Osteoblast (primary cell): ENCODE measurements around the gene DYSF. TPM values are rescaled to one million over a fixed set of nuclear protein-coding genes. Genes with fewer than 3 reads are reported as not detected.

Experiments used
- DNase-seq: peaks from one replicate; pipeline ENCODE4 v3.0.0; 2011; ENCODE audit warnings: low spot score, mixed read lengths; ENCODE audit not compliant: insufficient read length; ENCODE audit errors: missing footprints
- H2AFZ ChIP-seq: 2 replicates; pipeline ENCODE4 v1.6.0; 2011; ENCODE audit warnings: mild to moderate bottlenecking, low read length
- H3K27ac ChIP-seq: 2 replicates; pipeline ENCODE4 v1.5.1; 2011; ENCODE audit warnings: mild to moderate bottlenecking, low read depth, low read length, moderate library complexity
- H3K27me3 ChIP-seq: 2 replicates; pipeline ENCODE4 v1.6.0; 2012; ENCODE audit warnings: mild to moderate bottlenecking, control low read depth, inconsistent platforms, low read length, moderate library complexity; ENCODE audit not compliant: insufficient read depth
- H3K36me3 ChIP-seq: 2 replicates; pipeline ENCODE4 v1.5.1; 2011; ENCODE audit warnings: mild to moderate bottlenecking, low read length, control low read depth, moderate library complexity; ENCODE audit not compliant: insufficient read depth
- H3K4me1 ChIP-seq: 2 replicates; pipeline ENCODE4 v1.5.1; 2011; ENCODE audit warnings: mild to moderate bottlenecking, low read length, control low read depth, moderate library complexity; ENCODE audit not compliant: insufficient read depth
- H3K4me2 ChIP-seq: 2 replicates; pipeline ENCODE4 v1.6.0; 2011; ENCODE audit warnings: mild to moderate bottlenecking, low read length; ENCODE audit not compliant: insufficient read depth
- H3K4me3 ChIP-seq: fragments of 200-600 bp; sonication (generic); 3 replicates; pipeline ENCODE4 v1.5.1; 2012; ENCODE audit warnings: mild to moderate bottlenecking, low read length, inconsistent platforms; ENCODE audit not compliant: insufficient read depth
- H3K79me2 ChIP-seq: 2 replicates; pipeline ENCODE4 v1.6.0; 2012; ENCODE audit warnings: mild to moderate bottlenecking, low read length, control low read depth, inconsistent platforms; ENCODE audit not compliant: insufficient read depth
- H3K9me3 ChIP-seq: 2 replicates; pipeline ENCODE4 v1.5.1; 2011; ENCODE audit warnings: low read depth, low read length, control low read depth
- H4K20me1 ChIP-seq: 2 replicates; pipeline ENCODE4 v1.6.0; 2012; ENCODE audit warnings: mild to moderate bottlenecking, low read length, control low read depth; ENCODE audit not compliant: insufficient read depth
- total RNA-seq: library from RNA; depleted of rRNA; stranded (reverse); fragments of >200 nt; gene quantifications from 2 replicates; pipeline ENCODE4 v1.2.3, GENCODE V29; 2012
- TF ChIP-seq, protein P1 (sequence below): IDR thresholded peaks from 2 replicates; pipeline ENCODE4 v1.5.1; 2011; ENCODE audit warnings: mild to moderate bottlenecking, low read depth, low read length, moderate library complexity; ENCODE audit errors: extremely low read depth

Gene DYSF
- total RNA-seq, 1 donor: 4.3 TPM

DNA sequence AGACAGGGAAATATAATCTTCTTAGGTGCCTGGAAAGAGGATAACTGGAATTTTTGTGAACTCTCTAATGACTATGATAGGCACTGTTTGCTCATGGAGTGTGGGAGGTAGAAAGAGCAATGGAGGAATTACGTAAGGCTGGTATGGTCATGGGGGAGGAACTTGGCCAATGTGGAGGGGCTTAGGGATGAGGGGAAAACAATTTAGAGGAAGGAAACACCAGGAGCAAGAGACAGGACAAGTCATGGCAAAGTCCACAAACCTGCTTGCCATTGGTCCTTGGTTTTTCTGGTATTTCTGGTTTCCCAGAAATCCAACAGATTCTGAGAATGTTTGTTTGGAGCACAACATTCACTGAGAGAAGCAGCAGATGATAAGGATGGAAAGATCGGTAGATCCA, 274.2 kb downstream of the DYSF start:
- DNase-seq: no peak
- Histone ChIP-seq H3K27ac (no peak overlapping the region), H3K27me3 (peaks cover 27% of the 10 kb centered on the region), H3K4me3 (no peak overlapping the region), H3K79me2 (no peaks in the 10 kb centered on the region), H2AFZ (no peak overlapping the region), H3K4me1 (peaks cover 7% of the 10 kb centered on the region), H3K4me2 (no peak overlapping the region), H3K36me3 (no peaks in the 10 kb centered on the region), H4K20me1 (no peaks in the 10 kb centered on the region), H3K9me3 (peaks cover 4% of the 10 kb centered on the region)
- TF ChIP-seq, protein P1, sequence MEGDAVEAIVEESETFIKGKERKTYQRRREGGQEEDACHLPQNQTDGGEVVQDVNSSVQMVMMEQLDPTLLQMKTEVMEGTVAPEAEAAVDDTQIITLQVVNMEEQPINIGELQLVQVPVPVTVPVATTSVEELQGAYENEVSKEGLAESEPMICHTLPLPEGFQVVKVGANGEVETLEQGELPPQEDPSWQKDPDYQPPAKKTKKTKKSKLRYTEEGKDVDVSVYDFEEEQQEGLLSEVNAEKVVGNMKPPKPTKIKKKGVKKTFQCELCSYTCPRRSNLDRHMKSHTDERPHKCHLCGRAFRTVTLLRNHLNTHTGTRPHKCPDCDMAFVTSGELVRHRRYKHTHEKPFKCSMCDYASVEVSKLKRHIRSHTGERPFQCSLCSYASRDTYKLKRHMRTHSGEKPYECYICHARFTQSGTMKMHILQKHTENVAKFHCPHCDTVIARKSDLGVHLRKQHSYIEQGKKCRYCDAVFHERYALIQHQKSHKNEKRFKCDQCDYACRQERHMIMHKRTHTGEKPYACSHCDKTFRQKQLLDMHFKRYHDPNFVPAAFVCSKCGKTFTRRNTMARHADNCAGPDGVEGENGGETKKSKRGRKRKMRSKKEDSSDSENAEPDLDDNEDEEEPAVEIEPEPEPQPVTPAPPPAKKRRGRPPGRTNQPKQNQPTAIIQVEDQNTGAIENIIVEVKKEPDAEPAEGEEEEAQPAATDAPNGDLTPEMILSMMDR: no peak

DNA sequence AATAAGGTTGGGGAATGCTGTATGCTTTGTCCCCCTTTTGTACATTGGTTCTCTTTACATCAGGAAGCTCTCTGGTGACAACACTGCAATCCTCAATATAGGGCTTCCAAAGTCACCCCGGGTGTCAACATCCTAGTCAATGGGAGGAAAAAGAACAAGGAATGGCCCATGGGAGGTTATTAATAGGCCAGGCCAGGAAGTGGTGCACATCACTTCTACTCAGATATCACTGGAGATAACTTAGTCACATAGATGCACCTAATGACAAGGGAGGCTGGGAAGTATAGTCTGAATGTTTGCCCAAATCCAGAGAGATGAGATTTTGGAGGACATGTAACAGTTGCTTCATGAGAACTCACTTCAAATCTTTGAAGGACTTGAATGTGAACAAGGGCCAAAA, 274.7 kb downstream of the DYSF start:
- Histone ChIP-seq H3K79me2 (no peaks in the 10 kb centered on the region), H2AFZ (no peak overlapping the region), H4K20me1 (no peaks in the 10 kb centered on the region), H3K27me3 (peaks cover 31% of the 10 kb centered on the region), H3K9me3 (peaks cover 4% of the 10 kb centered on the region), H3K4me3 (no peak overlapping the region), H3K4me2 (no peak overlapping the region), H3K4me1 (peaks cover 7% of the 10 kb centered on the region), H3K27ac (no peak overlapping the region), H3K36me3 (no peaks in the 10 kb centered on the region)
- no peak for DNase-seq
- TF ChIP-seq, protein P1: no peak

DNA sequence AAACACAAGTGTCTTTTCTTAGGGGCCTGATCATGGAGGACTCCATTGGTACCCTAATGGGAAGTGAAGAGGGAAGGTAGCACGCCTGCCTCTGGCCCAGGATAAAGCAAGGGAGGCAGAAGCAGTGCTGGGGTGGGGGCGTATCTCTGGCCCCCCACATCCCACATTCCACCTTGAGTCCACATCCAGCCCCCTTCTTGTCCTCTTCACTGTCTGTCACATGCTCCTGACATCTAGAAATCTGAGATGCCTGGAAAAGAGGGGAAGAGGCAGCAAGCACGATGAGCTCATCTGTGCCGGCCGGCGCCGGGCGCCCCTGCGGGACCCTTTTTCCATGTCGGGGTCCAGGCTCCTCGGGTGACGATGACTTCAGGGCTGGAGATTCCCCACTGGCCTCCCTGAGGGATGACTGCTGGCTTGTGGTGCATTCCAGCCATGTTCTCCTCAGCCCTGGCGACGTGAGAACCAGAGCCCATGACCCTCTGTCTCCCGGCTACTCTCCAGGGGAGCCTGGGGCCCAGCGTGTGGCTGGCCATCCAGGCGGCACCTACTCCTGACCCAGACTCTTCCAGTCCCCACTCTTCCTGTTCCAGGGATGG, 277.5 kb downstream of the DYSF start:
- H3K4me1 ChIP-seq: peaks cover 7% of the 10 kb centered on the region
- H4K20me1 ChIP-seq: no peaks in the 10 kb centered on the region
- H3K79me2 ChIP-seq: no peaks in the 10 kb centered on the region
- DNase-seq: no peak
- peaks cover 42% of the 10 kb centered on the region for H3K27me3 ChIP-seq
- H2AFZ ChIP-seq: no peak overlapping the region
- no peak overlapping the region for H3K4me2 ChIP-seq
- TF ChIP-seq, protein P1: no peak
- no peak overlapping the region for H3K27ac ChIP-seq
- H3K4me3 ChIP-seq: no peak overlapping the region
- no peaks in the 10 kb centered on the region for H3K36me3 ChIP-seq
- no peaks in the 10 kb centered on the region for H3K9me3 ChIP-seq

DNA sequence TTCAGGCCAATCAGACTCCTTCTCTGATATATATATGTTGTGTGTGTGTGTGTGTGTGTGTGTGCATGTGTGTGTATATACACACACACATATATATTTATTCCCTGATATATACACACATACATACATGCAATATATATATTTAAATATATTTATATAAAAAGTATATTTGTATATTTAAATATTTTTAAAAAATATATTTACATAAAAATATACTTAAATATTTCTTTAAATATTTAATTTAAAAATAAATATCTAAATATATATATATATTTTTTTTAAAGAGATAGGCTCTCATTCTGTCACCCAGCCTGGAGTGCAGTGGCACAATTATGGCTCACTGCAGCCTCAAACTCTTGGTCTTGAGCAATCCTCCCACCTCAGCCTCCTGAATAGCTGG, 281.3 kb downstream of the DYSF start:
- Histone ChIP-seq H3K4me1 (no peaks in the 10 kb centered on the region), H3K27me3 (peaks cover 61% of the 10 kb centered on the region), H3K4me2 (no peak overlapping the region), H4K20me1 (no peaks in the 10 kb centered on the region), H3K36me3 (no peaks in the 10 kb centered on the region), H2AFZ (no peak overlapping the region), H3K4me3 (no peak overlapping the region), H3K9me3 (no peaks in the 10 kb centered on the region), H3K79me2 (no peaks in the 10 kb centered on the region), H3K27ac (no peak overlapping the region)
- TF ChIP-seq, protein P1: no peak
- no peak for DNase-seq
